OCI-LY3 (cell line): Measurements from ENCODE around the gene TSPEAR.

Experiments used
- H2AFZ ChIP-seq: fragments of 200-600, 300-600 bp; shearing (Covaris generic); 2 replicates; pipeline ENCODE4 v1.6.0; 2014; ENCODE audit warnings: antibody characterized with exemption, low read depth, low read length
- H3K27ac ChIP-seq: fragments of 200-600, 300-600 bp; sonication (generic); 2 replicates; pipeline ENCODE4 v1.5.1; 2014; ENCODE audit warnings: mild to moderate bottlenecking, low read length, moderate library complexity, mixed read lengths
- H3K27me3 ChIP-seq: fragments of 200-600, 300-600 bp; sonication (generic); 2 replicates; pipeline ENCODE4 v1.6.1; 2014; ENCODE audit warnings: low read depth, low read length, mixed read lengths
- H3K36me3 ChIP-seq: fragments of 200-600, 300-600 bp; sonication (generic); replicated peaks from 2 replicates; pipeline ENCODE3; 2014; ENCODE audit warnings: low read depth, low read length, mixed read lengths
- H3K4me1 ChIP-seq: fragments of 300-600, 200-600 bp; sonication (generic); 2 replicates; pipeline ENCODE4 v1.6.1; 2014; ENCODE audit warnings: low read length, mixed read lengths
- H3K4me2 ChIP-seq: fragments of 200-600, 300-600 bp; sonication (generic); 2 replicates; pipeline ENCODE4 v1.6.1; 2014; ENCODE audit warnings: low read length, mixed read lengths
- H3K4me3 ChIP-seq: fragments of 300-600, 200-600 bp; sonication (generic); 2 replicates; pipeline ENCODE4 v1.5.1; 2014; ENCODE audit warnings: antibody characterized with exemption, mild to moderate bottlenecking, low read length, moderate library complexity
- H3K79me2 ChIP-seq: fragments of 300-600, 200-600 bp; shearing (Covaris generic); 2 replicates; pipeline ENCODE4 v1.6.1; 2014; ENCODE audit warnings: mild to moderate bottlenecking, low read length, mixed read lengths
- H3K9ac ChIP-seq: fragments of 300-600, 200-600 bp; shearing (Covaris generic); 2 replicates; pipeline ENCODE4 v1.6.0; 2014; ENCODE audit warnings: mild to moderate bottlenecking, low read length, moderate library complexity
- H3K9me3 ChIP-seq: fragments of 200-600, 300-600 bp; shearing (Covaris generic); 2 replicates; pipeline ENCODE4 v1.6.1; 2014; ENCODE audit warnings: low read length, mixed read lengths; ENCODE audit not compliant: insufficient read depth
- H4K20me1 ChIP-seq: fragments of 200-600, 300-600 bp; sonication (generic); 2 replicates; pipeline ENCODE4 v1.6.1; 2016; ENCODE audit warnings: low read length, mixed read lengths; ENCODE audit not compliant: insufficient read depth
- EZH2phosphoT487 ChIP-seq: fragments of 200-600 bp; shearing (Covaris generic); IDR thresholded peaks from 2 replicates; pipeline ENCODE4 v1.6.1; 2018; ENCODE audit warnings: antibody characterized with exemption, mixed run types, low read depth
- TF ChIP-seq, protein P1 (sequence below): fragments of 200-600, 300-600 bp; sonication (generic); IDR thresholded peaks from 2 replicates; pipeline ENCODE4 v1.5.1; 2014; ENCODE audit warnings: antibody characterized with exemption, low read length, low read depth

TSPEAR gene

DNA sequence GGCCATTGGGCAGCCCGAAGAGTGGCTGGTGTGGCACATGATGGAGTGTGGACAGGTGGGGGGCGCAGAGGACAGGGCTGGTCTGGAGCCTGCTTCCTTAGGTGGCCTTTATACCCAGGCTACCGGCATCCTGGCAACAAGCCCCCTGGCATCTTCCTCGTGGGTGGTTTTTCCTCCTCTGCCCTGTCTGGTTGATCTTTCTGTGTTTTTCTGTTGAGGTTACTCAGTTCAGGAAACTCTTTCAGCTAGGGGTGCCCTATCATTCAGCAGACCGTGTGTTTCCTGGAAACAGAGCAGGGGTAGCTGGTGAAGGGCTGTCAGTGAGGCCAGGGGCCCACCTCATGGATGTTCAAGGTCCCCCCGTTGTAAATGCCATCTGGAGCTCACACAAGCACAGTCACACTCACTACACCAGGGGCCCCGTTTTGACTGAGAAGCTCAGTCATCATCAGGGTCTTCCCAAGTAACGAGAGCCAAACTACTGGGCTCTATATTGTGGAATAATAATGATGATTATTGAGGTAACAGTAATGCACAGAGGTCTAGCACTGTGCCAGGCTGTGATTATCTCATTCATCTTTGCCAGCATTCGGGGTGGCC, 56.7 kb downstream of the TSPEAR start, which contains the start of gene KRTAP12-4:
Gene KRTAP12-4, minus strand, starts transcription at position 84 of the 600 bp plus-strand sequence. Its CDS starts 45 bp downstream, at position 39.
- Histone ChIP-seq H3K9me3 (no peaks in the 10 kb centered on the region), H3K79me2 (no peaks in the 10 kb centered on the region), H3K36me3 (no peaks in the 10 kb centered on the region), H3K4me2 (no peak within 1 kb of the TSS), H3K9ac (no peak within 1 kb of the TSS), H4K20me1 (no peaks in the 10 kb centered on the region), H3K27me3 (no peaks in the 10 kb centered on the region), H2AFZ (no peak within 1 kb of the TSS), H3K27ac (no peak within 1 kb of the TSS), H3K4me1 (no peaks in the 10 kb centered on the region), H3K4me3 (no peak within 1 kb of the TSS)
- TF ChIP-seq EZH2phosphoT487 = no peak
- TF ChIP-seq, protein P1, sequence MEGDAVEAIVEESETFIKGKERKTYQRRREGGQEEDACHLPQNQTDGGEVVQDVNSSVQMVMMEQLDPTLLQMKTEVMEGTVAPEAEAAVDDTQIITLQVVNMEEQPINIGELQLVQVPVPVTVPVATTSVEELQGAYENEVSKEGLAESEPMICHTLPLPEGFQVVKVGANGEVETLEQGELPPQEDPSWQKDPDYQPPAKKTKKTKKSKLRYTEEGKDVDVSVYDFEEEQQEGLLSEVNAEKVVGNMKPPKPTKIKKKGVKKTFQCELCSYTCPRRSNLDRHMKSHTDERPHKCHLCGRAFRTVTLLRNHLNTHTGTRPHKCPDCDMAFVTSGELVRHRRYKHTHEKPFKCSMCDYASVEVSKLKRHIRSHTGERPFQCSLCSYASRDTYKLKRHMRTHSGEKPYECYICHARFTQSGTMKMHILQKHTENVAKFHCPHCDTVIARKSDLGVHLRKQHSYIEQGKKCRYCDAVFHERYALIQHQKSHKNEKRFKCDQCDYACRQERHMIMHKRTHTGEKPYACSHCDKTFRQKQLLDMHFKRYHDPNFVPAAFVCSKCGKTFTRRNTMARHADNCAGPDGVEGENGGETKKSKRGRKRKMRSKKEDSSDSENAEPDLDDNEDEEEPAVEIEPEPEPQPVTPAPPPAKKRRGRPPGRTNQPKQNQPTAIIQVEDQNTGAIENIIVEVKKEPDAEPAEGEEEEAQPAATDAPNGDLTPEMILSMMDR = no peak

DNA sequence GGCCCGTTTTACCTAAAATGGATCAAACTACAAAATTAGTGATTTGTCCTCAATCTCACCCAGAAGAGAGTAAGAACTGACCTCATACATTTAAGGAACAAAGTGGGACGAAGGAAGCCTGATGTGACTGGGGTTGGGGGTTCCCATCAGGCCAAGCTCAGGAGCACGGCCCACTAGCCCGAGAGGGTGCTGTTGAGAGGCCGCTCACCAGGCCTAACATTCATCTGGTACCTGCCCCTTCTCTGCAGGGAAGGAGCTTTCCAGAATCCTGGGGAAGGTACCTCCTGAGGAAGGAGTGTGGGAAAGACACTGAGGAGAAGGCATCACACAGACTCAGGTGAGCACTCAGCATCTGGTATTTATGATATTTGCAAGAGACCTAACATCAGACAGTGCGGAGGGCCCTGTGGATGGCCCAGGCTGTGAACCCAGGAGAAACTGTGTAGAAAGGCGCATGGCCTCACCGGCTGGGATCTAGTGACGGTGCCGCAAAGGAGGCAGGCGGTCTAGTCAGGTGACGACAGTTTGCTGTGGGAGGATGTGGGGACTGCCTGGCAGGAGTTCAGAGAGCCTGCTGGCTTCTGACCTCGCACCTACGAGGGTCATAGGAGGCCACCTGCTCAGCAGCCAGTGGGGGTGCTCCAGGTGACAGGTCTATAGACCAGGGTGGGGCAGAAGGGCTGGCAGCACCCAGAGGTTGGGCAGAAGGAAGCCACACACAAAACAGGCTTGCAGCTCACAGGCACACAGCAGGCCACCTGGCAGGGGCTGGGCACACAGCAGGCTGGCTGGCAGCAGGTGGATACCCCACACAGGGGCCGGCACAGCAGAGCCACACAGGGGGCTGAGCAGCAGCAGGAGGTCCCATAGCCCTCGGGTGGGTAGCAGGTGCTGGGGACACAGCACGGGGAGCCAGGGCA, 57.5 kb downstream of the TSPEAR start:
- no peaks in the 10 kb centered on the region for H3K36me3 ChIP-seq
- no peak overlapping the region for H3K9ac ChIP-seq
- H3K79me2 ChIP-seq = no peaks in the 10 kb centered on the region
- H3K4me2 ChIP-seq = no peak overlapping the region
- TF ChIP-seq EZH2phosphoT487 = no peak
- TF ChIP-seq, protein P1 = no peak
- H3K4me1 ChIP-seq = no peaks in the 10 kb centered on the region
- H4K20me1 ChIP-seq = no peaks in the 10 kb centered on the region
- H3K4me3 ChIP-seq = no peak overlapping the region
- no peak overlapping the region for H2AFZ ChIP-seq
- H3K9me3 ChIP-seq = no peaks in the 10 kb centered on the region
- H3K27me3 ChIP-seq = no peaks in the 10 kb centered on the region
- H3K27ac ChIP-seq = no peak overlapping the region

DNA sequence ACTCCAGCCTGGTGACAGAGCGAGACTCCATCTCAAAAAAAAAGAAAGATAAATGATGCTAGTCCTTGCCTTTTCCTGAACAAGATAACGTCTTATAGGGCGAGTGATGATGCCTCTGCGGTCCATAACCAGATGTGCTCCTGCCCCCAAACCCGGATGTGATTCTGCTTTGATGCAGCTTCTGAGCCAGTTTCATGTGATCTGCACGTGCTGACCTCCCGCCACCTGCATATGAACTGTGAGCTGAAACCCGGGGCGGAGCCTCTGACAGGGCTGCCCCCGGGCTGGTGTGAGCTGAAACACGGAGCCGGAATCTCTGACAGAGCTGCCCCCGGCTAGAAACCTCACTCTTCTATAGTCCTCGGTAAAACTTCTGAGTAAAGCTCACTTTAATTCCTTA, 58.2 kb downstream of the TSPEAR start:
- Histone ChIP-seq H3K9me3 (no peaks in the 10 kb centered on the region), H3K27ac (no peak overlapping the region), H3K4me3 (no peak overlapping the region), H3K79me2 (no peaks in the 10 kb centered on the region), H3K27me3 (no peaks in the 10 kb centered on the region), H2AFZ (no peak overlapping the region), H3K9ac (no peak overlapping the region), H3K36me3 (no peaks in the 10 kb centered on the region), H4K20me1 (no peaks in the 10 kb centered on the region), H3K4me1 (no peaks in the 10 kb centered on the region), H3K4me2 (no peak overlapping the region)
- TF ChIP-seq, protein P1 = no peak
- no peak for TF ChIP-seq EZH2phosphoT487

DNA sequence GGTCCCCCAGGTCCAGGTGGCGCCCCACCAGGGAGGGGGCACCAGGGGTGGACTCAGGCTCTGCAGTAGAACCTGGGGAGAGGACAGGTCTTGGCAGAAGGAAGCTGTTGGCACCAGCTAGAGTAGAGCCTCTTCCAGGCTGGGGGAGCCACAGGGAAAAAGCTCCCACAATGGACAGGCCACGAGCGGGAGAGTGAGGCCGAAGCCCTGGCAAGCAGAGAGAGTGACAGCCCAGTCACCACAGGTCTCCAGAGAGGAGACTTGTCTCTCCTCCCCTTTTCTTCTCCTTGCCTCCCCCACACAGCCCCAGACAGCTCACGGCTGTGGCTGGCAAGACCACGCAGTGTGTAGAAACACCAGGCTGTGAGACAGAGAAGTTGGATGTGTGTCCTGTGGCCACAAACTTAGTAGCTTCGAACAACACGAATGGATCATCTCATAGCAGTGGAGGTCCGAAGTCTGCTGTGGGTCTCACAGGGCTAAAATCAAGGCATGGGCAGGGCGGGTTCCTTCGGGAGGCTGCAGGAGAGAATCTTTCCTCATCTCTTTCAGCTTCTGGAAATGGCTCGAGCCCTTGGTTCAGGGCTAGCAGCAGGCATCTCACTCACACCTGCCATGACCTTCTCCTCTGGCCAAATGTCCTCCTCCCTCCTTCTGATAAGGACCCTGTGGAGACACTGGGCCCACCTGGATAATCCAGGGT, 60.2 kb downstream of the TSPEAR start:
- H3K9me3 ChIP-seq = no peaks in the 10 kb centered on the region
- H3K4me2 ChIP-seq = no peak overlapping the region
- H3K27me3 ChIP-seq = no peaks in the 10 kb centered on the region
- no peaks in the 10 kb centered on the region for H3K4me1 ChIP-seq
- H2AFZ ChIP-seq = no peak overlapping the region
- no peak for TF ChIP-seq EZH2phosphoT487
- TF ChIP-seq, protein P1 = no peak
- H3K79me2 ChIP-seq = no peaks in the 10 kb centered on the region
- no peaks in the 10 kb centered on the region for H3K36me3 ChIP-seq
- H4K20me1 ChIP-seq = no peaks in the 10 kb centered on the region
- H3K4me3 ChIP-seq = no peak overlapping the region
- no peak overlapping the region for H3K27ac ChIP-seq
- H3K9ac ChIP-seq = no peak overlapping the region
